Stimulated activated CD8-positive, alpha-beta memory T cell treated with anti-CD3 and anti-CD28 coated beads, Interleukin-7, amount 100 ng/mL, for 48 hours (primary cell): ENCODE results near the gene TRPM6.
"Not testable (repeated sequence)": the region's sequence is repeated elsewhere in the genome, so short reads cannot be mapped to it uniquely, and the experiment has no call there.

Experiments used
- DNase-seq, 2 donors: peaks; one replicate each; pipeline ENCODE4 v3.0.0-alpha.2; 2020; ENCODE audit warnings: low read depth in 1 of 2; ENCODE audit errors: extremely low read depth in 1 of 2

The TRPM6 gene

DNA sequence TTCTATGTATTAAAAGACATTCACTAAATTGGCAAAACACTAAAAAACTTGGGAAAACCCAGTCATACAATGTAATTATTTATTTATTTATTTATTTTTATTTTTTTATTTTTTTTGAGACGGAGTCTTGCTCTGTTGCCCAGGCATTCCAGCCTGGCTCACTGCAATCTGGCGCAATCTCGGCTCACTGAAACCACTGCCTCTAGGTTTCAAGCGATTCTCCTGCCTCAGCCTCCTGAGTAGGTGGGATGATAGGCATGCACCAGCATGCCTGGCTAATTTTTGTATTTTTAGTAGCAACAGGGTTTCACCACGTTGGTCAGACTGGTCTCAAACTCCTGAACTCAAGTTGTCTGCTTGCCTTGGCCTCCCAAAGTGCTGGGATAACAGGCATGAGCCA, 27.5 kb downstream of the TRPM6 start:
- DNase-seq, result not testable (repeated sequence)

DNA sequence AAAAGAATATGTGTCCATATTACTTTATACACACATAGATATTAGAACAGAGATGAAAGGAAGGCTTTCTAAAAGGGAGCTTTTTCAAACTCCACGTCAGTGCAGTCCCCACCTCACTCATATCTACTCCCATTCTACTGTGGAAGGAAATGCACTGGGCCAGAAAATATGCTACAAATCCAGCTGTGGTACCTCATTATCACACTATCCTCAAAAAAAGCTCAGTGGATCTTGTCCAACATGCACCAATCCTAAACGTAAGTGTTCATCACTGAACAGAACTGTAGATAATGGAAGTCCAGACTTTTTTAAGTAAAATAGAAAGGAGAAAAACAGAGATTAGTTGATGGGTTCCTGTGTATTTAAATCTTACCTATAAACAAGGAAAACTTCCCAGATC, 27.9 kb downstream of the TRPM6 start:
- DNase-seq, result no peak

DNA sequence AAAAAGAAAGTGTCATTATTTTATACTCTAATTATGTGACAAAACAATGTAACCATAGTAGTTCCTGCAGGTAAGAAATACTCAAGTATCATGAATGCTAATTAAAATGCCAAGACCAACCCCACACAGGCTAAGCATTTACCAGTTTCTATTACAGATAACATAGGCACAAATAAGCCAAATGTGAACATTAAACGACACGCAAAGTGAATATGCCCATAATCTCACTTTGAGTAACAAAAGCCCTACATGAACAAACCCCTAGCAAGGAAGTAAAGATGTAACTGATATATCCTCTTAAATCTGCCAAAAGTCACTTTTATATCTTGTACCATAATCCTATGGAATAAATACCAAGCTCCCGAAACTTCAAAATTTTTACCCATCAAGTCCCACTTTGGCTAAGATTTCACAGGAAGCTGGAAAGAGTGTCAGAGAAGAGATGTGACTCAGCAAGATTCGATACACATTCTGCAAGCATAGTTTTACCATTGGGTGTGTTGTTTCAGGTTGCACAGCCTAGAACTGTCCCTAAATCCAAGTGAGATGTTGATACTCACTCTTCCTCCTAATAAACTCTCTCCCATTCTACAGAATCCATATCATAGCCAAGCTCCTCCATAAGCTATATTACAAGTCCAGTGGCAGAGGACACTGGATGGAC, 28.8 kb downstream of the TRPM6 start:
- DNase-seq, result no peak

DNA sequence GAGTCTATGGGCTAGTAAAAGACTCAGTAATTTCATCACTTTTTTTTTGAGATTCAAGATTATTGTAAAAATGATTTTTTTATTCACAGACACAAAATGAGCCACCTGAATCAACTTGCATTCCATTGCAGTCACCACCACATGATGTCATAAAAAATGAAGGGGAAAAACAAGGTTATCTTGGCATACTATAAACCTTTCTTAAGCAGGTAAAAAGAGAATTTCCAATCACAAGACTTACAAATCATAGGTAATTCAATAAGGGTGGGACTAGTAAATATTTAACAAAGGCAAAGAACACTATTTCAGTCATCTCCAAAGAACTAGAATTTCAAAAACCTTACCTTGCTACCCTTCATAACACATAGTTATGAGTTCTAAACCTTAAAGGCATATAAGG, 30.7 kb downstream of the TRPM6 start:
- no peak for DNase-seq

DNA sequence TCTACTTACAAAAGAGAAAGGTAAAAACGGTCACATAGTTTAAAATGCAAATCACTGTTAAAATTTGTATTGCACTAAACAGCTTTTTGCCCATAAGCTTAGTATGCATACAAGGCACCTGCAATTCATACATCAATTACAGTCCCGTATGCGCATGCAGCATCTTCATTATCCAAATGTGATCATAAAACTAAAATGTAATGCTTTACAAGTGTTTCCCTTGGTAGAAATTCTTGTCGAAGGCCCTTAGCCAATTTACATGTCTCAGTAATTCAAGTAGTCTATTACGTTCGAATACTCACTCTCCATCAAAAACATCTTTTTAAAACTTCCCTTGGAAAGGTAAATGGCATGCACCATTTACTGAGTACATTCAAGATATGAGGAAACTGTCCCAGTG, 32.6 kb downstream of the TRPM6 start:
- DNase-seq, result no peak

DNA sequence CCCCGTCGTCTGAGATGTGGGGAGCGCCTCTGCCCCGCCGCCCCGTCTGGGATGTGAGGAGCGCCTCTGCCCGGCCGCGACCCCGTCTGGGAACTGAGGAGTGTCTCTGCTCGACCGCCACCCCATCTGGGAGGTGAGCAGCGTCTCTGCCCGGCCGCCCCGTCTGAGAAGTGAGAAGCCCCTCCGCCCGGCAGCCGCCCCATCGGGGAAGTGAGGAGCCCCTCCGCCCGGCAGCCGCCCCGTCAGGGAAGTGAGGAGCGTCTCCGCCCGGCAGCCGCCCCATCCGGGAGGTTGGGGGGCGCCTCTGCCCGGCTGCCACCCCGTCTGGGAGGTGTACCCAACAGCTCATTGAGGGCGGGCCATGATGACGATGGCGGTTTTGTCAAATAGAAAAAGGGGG, 34.7 kb downstream of the TRPM6 start:
- not testable (repeated sequence) for DNase-seq

DNA sequence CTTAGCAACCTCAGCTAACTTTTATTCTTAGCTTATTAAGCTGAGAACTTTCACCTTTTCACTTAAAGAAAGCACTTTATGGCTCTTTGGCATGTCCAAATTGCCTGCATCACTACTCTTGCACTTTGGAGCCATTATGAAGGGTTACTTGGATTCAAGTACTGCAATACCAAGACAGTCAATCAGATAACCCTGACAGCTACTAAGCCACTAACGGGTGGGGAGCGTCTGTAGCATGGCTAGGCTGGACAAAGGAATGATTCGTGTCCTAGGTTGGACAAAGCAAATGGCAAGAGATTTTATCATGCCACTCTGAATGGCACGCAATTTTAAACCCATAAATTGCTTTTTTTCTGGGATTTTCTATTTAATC, 39.6 kb downstream of the TRPM6 start:
- no peak for DNase-seq

DNA sequence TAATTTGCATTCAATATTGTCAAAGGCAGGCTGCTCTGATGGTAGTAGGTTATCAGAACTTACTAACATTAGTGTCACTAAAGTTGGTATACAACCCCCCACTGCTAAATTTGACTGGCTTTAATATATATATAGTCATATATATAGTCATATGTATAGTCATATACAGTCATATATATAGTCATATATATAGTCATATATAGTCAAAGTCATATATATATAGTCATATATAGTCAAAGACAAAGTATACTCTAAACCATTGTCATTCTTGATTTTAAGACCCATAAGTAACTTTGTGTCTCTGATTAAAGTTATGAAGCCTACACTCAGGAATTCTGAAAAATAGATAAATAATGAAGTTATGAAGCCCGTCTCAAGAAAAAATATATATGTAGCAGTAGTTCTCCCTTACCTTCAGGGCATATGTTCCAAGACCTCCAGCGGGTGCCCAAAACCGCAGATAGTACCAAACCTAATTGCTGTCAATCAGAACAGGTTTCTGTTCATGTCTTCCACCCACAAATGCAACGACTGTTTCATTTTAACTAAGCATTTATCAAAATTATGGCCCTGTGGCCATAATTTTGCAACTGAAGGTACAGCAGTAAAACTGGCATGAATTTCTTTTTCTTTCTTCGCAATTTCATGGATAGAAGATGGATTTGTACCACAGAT, 40.1 kb downstream of the TRPM6 start:
- DNase-seq, result no peak

DNA sequence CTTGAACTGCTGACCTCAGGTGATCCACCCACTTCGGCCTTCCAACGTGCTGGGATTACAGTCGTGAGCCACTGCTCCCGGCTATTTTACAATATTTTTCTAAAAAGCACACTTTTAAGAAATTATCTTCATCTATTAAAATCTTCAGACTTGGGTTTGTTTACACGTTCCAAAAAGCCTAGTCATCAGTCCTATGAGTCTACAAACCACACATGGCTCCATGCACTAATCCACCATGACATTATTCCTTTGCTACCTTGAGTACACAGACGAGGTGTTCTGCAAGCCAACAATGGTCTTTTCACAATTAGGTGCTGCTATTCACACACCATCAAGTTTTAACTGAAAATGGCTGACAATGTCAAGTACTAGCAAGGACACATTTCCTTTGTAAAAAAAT, 41.0 kb downstream of the TRPM6 start:
- no peak for DNase-seq

DNA sequence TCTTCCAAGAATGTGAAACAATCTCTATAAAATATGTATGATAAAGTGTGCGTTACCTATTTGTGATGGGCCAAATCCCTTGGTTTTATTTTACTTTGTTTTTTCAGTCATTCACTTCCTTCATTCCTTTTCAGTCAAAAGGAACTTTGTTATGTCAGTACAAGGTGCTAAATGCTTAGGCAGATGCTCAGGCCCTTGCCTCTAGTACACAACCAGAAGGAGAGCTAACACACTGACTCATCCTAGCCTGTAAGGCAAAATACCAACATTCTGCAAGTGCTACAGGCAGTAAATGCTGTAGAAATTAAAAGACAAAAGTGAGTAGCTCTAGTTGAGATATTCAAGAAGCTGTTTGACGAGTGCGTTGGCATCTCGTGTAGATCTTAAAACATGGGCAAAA, 49.4 kb downstream of the TRPM6 start:
- no peak for DNase-seq

DNA sequence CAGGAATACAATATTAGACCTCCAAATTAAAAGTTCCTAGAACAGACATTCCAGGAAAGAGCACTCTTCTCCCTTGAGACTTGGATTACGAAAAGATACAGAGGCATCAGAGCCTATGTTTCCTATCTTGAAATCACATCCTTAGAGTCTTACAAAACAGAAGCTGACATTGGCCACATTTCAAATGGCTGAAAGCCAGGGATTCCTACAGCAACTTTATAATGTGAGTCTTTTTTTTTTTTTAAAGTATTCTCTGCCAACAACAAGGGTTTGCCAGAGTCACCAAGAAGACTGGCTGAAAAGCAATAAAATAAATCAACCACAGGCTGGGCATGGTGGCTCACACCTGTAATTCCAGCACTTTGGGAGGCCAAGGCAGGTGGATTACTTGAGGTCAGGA, 63.1 kb downstream of the TRPM6 start:
- DNase-seq, result no peak

DNA sequence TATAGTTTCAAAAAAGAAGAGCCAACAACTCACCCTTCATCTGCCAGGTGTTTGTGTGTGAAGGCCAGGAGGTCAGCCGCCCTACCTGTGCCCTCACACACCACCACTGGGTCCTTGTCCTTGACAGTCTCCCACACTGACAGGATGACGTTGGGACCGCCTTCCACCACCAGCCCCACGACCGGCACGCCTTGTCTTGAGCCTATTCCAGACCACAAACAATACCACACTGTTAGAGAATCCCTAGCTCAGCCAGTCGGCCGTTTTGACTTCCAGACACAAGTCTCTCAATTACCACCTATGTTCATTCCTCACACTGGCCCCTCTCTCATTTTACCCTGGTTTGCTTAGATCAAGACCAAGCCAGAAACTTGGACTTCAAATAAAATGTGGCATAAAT, 66.1 kb downstream of the TRPM6 start:
- no peak for DNase-seq

DNA sequence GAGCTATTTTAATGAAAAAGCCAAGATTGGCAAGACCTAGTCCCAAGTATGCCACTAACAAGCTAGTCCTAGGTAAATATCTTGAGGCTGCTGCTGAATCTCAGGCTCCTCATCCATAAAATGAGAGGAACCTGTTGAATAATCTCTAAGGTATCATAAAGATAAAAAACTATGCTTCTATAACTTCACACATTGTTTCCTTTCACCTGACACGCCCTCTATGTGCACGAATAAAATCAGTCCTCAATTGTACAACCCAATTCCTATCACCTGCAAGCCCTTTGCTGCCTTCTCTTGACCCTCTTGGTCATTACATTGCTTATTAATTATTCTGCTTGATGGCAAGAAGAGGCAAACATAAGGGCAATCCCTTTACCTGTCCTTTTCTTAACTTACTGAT, 69.9 kb downstream of the TRPM6 start:
- no peak for DNase-seq

DNA sequence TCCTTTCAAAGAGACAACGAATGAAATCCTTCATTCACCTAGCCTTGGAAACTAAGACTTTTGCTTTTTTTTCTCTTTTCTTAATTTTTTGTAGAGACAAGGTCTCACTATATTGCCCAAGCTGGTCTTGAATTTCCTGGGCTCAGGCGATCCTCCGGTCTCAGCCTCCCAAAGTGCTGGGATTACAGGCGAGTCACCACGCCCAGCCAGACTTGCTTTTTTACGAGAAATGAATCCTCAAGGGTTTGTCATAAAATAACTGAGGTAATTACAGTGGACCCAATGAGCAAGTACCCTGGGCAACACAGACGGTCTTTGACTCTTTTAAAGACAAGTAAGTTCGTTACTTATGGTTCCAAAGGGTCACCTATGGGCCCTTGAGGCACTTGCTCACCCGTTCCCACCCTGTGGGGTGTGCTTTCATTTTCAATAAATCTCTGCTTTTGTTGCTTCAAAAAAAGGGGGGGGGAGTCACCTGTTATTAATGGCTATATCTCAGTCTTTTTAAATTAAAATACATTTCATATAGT, 70.4 kb downstream of the TRPM6 start:
- no peak for DNase-seq

DNA sequence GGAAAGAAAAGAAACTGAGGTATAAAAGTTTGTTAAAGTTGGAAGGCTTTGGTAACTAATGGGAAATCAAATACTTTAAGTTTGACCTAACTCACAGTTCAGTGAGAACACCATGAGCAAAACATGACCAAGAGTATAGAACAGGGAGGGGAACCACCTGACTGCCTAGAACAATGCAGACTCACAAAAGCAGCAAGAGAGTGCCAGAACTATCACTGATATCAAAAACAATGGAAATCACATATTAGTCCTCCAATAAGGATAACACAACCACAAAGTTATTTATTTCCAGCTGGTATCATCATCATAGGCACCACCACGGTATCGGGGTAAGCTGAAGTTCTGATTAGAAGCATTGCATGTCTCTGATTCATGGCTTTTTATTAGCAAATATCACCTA, 77.5 kb downstream of the TRPM6 start:
- no peak for DNase-seq

DNA sequence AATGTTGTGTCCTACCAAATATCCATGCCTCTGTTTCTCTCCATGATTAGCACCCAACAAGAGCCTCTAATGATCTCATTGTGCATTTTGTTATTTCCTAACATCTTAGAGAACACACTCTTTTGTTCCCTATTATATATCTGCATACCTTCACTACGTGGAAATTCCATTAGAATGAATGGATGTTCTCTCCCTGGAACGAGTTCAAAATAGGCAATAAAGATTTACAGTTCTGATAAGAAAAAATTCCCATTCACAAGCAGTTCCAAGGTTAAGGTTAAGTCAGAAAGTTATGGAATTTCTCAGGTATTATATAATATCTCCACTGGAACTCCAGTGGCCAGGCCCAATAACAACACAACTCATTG, 83.7 kb downstream of the TRPM6 start:
- no peak for DNase-seq

DNA sequence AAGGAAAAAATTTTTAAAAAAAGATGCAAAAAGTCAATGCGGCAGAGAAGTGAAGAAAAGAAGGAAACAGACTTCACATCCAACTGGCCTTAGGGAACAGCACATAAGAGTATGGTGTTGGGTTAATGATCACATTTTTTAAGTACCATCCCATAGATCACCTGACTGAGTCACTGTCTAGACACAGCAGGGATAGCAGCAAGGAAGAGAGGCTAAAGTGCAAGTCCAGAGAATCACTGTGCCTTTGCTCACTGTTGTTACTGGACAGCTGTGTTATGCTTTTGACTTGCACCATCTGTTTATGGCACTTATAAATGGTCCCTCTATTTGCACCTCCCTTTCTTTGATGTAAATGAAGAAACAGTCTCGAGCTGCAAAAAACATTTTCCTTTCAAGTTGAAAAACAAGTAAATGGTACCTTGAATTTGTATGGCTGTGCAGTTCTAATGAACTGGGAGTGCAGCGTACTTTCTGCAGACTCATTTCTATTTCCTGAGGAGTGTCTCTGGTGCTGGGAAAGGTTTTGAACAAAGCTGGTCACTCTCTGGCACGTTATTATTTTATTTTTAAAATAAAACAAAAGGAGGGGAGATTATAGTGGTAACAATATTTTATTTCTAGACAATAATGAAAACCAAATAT, 84.2 kb downstream of the TRPM6 start:
- no peak for DNase-seq

DNA sequence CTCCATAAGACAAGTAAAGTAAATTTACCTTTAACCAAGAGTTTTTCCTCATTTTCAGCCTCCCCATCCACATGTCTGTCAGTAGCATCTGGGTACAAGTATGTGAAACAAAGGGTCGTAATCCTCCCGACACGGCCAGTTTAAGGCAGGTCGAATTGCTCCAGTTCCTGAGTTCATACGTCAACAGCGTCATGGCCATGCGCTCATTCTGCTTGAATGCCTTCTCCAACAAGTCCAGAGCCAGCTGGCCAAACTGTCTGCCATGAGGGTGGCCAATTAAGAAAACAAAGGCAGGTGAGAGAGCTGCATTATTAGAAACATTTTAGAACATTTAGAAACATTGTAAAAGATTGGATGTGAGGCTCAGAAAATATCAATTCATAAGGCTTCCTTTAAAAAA, 87.5 kb downstream of the TRPM6 start:
- DNase-seq, result no peak

DNA sequence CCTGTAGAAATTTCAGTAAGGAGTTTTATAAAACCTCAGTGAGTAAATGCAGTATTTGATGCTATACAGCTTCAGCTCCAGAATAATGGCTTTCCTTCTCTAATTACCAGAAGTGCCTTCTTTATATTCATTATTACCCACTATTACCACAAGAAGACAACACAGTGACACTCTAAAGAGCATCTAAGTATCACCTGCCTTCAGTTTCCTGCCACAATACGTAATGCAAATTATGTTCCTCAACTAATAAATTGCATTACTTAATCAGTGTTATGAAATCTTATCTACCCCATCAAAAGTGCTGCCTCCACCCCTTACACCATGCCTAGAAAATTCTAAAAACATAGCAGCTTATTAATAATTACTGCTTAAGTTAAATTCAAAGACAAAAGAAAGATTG, 91.9 kb downstream of the TRPM6 start:
- no peak for DNase-seq

DNA sequence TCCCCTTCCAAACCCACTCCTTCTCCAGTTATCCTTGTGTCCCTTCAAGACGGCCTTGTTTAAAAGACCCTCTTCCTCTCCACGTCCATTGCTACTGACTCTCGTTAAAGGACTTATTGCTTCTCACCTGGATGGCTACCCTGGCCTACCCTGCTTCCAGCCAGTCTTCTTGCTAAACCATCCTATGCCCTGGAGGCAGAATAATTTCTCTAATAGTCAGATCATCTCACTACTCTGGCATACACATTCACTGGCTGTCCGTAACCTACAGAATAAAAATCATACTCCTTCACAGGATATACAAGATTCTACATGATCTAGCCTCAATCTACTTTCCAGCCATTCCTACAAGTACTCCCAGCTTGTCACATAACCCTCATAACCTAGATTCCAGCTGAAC, 92.6 kb downstream of the TRPM6 start:
- DNase-seq, result no peak

DNA sequence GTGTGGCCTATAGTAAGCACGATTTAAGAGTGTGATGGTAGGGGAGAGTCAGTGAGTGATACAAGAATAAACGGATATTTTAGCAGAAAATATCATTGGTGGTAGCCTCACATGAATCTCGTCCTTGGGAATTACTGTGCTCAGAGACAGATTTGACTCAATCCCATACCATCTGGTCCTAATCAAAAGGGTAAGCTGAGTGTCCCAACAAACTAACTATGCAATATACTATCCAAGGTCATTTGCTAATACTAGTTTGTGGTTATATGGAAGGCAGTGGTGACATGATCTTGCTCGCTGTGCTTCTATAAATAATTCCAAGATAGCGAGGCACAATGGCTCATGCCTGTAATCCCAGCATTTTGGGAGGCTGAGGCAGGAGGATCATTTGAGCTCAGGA, 103.2 kb downstream of the TRPM6 start:
- DNase-seq, result no peak

DNA sequence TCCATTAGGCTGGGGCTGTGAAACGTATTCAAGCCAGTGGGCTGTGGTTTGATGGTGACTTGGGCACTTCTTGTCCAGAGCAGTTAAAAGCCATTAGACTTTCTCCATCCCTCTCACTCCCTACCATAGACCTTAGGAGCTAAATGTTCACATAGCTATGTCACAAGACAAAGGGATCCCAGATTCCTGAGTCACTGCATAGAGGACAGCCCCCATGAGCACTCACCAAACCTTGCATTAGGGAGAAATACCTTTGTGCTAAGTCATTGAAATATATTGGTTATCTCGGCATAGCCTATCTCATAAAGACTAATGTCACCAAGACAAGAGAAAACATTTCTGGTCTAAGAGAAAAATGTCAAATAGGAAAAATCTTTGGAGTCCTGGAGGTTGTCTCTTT, 104.3 kb downstream of the TRPM6 start:
- no peak for DNase-seq
